ENCODE measurements around the gene ITPRIP. TPM values are rescaled to one million over a fixed set of nuclear protein-coding genes. Genes with fewer than 3 reads are reported as not detected.

ITPRIP gene
- total RNA-seq, 4 donors from 2014 or later, result 18.1 to 31.5 (median 22.8) TPM

DNA sequence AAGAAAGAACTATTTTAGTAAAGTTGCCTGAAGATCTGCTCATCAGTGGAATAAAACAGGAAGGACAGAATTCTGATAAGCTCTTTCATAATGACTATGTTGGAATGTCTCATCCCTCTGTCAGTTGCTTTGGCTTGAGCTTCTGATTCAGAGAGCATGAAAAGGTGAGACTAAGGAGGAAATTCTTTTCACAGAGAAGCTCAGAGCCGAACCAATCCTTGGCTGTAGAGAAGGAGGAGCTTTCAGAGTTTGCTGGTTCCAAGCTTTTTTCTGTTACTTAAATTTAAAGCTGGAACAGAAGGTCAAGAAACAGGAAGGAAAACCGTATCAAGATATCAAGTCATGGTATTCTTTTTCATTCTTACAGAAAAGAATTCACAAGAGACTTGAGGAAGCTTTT lies 45.3 kb downstream of the ITPRIP start:
- ATAC-seq, result no peak
- H3K9me3 ChIP-seq, result no peaks in the 10 kb centered on the region
- H3K27me3 ChIP-seq, result no peaks in the 10 kb centered on the region
- no peak overlapping the region for H3K27ac ChIP-seq
- TF ChIP-seq CTCF (IDR thresholded peaks at IDR 0.05) (no peak), POLR2AphosphoS5 (IDR thresholded peaks at IDR 0.05) (no peak), POLR2A (IDR thresholded peaks at IDR 0.05) (no peak), EP300 (IDR thresholded peaks at IDR 0.05) (no peak)
- WGBS, 2 donors (ENCODE audit: low coverage in 1 of 2), result 23 to 42% methylated on average over 2 of the region's 2 CpGs
- H3K4me3 ChIP-seq, result no peak overlapping the region
- no peaks in the 10 kb centered on the region for H3K36me3 ChIP-seq
- peaks cover 0 to 44% (median 0%) of the 10 kb centered on the region in 3 donors for H3K4me1 ChIP-seq

GRCh38 chr10:104291439-104291951 lies 46.8 kb downstream of the ITPRIP start:
- peak overlapping the region in 1 of 4 donors; percentile 5 for H3K27ac ChIP-seq
- 0 to 5% methylated on average over 2 to 8 of the region's 26 CpGs for WGBS, 2 donors (ENCODE audit: low coverage in 1 of 2)
- no peak overlapping the region for H3K4me3 ChIP-seq
- no peaks in the 10 kb centered on the region for H3K9me3 ChIP-seq
- H3K4me1 ChIP-seq, result peaks cover 0 to 32% (median 0%) of the 10 kb centered on the region in 3 donors
- no peaks in the 10 kb centered on the region for H3K36me3 ChIP-seq
- ATAC-seq, result peak; percentile 93
- TF ChIP-seq POLR2A (IDR thresholded peaks at IDR 0.05) (no peak), EP300 (IDR thresholded peaks at IDR 0.05) (no peak), POLR2AphosphoS5 (IDR thresholded peaks at IDR 0.05) (peak; percentile 56), CTCF (IDR thresholded peaks at IDR 0.05) (peak; percentile 99 to 100 (median 100))
- no peaks in the 10 kb centered on the region for H3K27me3 ChIP-seq

DNA sequence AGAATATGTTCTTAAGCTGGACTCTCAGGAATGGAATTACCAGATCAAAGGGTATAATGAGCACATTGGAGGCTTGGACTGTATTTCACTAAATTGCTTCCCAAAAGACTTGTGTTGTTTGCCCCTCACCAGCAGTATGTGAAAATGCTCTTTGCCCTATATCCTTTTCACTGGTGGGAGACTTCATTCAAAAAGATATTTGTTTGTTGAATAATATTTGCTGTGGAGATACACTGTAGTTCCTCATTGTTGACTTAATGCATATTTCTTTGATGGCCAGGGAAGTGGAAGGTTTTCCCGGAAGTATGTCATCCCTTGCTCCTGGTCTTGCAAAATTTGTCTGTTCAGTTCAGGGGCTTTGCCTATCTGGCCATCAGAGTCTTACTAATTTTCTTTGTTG lies 49.9 kb downstream of the ITPRIP start:
- Histone ChIP-seq H3K36me3 (no peaks in the 10 kb centered on the region), H3K27me3 (no peaks in the 10 kb centered on the region), H3K27ac (no peak overlapping the region), H3K9me3 (no peaks in the 10 kb centered on the region), H3K4me3 (no peak overlapping the region), H3K4me1 (peaks cover 0 to 23% (median 0%) of the 10 kb centered on the region in 3 donors)
- 64 to 79% methylated on average over 1 of the region's 1 CpG for WGBS, 2 donors (ENCODE audit: low coverage in 1 of 2)
- no peak for ATAC-seq
- TF ChIP-seq POLR2AphosphoS5 (IDR thresholded peaks at IDR 0.05) (no peak), EP300 (IDR thresholded peaks at IDR 0.05) (no peak), CTCF (IDR thresholded peaks at IDR 0.05) (no peak), POLR2A (IDR thresholded peaks at IDR 0.05) (no peak)

- no peak for ATAC-seq
- Histone ChIP-seq H3K4me1 (peaks cover 0 to 11% (median 0%) of the 10 kb centered on the region in 3 donors), H3K27ac (no peak overlapping the region), H3K27me3 (no peaks in the 10 kb centered on the region), H3K36me3 (no peaks in the 10 kb centered on the region), H3K4me3 (no peak overlapping the region), H3K9me3 (no peaks in the 10 kb centered on the region)
- TF ChIP-seq POLR2A (IDR thresholded peaks at IDR 0.05) (no peak), CTCF (IDR thresholded peaks at IDR 0.05) (no peak), POLR2AphosphoS5 (IDR thresholded peaks at IDR 0.05) (no peak), EP300 (IDR thresholded peaks at IDR 0.05) (no peak)
- 95% methylated on average over 2 of the region's 2 CpGs; no CpG with 5 or more reads in 1 of the 2 donors for WGBS, 2 donors (ENCODE audit: low coverage in 1 of 2)
Measured at GRCh38 chr10:104286939-104287338, 51.3 kb downstream of the ITPRIP start.

DNA sequence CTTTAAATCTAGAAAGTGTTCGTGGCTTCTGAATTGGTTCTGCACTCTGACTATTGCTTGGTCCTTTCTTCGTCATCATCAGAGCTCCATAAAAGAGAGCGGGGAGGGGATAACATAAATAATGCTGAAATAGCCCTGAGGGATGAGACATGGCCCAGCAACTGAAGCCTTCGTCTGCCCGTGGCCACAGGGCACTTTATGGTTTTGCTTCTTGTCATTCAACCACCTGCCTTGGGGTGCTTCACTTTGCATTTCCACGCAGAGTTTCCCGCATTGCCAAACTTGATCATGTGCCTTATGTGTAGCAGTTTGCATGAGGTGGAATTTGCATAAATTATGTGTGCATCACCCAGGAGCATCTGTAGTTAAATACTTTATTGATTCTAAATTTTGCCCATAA lies 53.4 kb downstream of the ITPRIP start:
- no peak for ATAC-seq
- 87 to 94% methylated on average over 7 of the region's 7 CpGs for WGBS, 2 donors (ENCODE audit: low coverage in 1 of 2)
- H3K4me1 ChIP-seq, result no peaks in the 10 kb centered on the region
- no peaks in the 10 kb centered on the region for H3K36me3 ChIP-seq
- TF ChIP-seq CTCF (IDR thresholded peaks at IDR 0.05) (no peak), POLR2A (IDR thresholded peaks at IDR 0.05) (no peak), POLR2AphosphoS5 (IDR thresholded peaks at IDR 0.05) (no peak), EP300 (IDR thresholded peaks at IDR 0.05) (no peak)
- no peaks in the 10 kb centered on the region for H3K27me3 ChIP-seq
- no peaks in the 10 kb centered on the region for H3K9me3 ChIP-seq
- no peak overlapping the region for H3K27ac ChIP-seq
- no peak overlapping the region for H3K4me3 ChIP-seq

Measured in gastroesophageal sphincter (tissue), 4 donors.